Liver (tissue), 3 donors: Measurements from ENCODE around the gene C14orf132.

Experiments
- GABPA ChIP-seq, 2 donors: IDR thresholded peaks in 1 of 2; conservative IDR thresholded peaks in 1 of 2; 2 replicates each; pipeline ENCODE4 v1.6.1; 2016; ENCODE audit warnings: antibody characterized with exemption in 2 of 2, mild to moderate bottlenecking in 1 of 2, moderate library complexity in 1 of 2
- TF ChIP-seq, protein P1 (sequence below): fragments of 150-350 bp; IDR thresholded peaks from 2 replicates; pipeline ENCODE4 v1.5.1; 2017; ENCODE audit warnings: improper control_type of control experiment, low read depth, low read length; ENCODE audit not compliant: missing input control
- donor health status: healthy.
- donor health status: healthy.

GRCh38 chr14:96077983-96078624, 38.9 kb downstream of the C14orf132 start:
- TF ChIP-seq, protein P1, sequence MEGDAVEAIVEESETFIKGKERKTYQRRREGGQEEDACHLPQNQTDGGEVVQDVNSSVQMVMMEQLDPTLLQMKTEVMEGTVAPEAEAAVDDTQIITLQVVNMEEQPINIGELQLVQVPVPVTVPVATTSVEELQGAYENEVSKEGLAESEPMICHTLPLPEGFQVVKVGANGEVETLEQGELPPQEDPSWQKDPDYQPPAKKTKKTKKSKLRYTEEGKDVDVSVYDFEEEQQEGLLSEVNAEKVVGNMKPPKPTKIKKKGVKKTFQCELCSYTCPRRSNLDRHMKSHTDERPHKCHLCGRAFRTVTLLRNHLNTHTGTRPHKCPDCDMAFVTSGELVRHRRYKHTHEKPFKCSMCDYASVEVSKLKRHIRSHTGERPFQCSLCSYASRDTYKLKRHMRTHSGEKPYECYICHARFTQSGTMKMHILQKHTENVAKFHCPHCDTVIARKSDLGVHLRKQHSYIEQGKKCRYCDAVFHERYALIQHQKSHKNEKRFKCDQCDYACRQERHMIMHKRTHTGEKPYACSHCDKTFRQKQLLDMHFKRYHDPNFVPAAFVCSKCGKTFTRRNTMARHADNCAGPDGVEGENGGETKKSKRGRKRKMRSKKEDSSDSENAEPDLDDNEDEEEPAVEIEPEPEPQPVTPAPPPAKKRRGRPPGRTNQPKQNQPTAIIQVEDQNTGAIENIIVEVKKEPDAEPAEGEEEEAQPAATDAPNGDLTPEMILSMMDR = no peak
- TF ChIP-seq GABPA (IDR thresholded peaks at IDR 0.05 in 1 of 2, conservative IDR thresholded peaks at IDR 0.05 in 1 of 2) = no peak
